ENCODE measurements around the gene TMIE. TPM values are rescaled to one million over a fixed set of nuclear protein-coding genes. Genes with fewer than 3 reads are reported as not detected.

Gene TMIE
- total and polyA plus RNA-seq, 2 of the 13 experiments (the other 11 are each of a cell fraction or from before 2014, with no cell fraction given): not detected

GRCh38 chr3:46731795-46732194 is 30.6 kb downstream of the TMIE start:
- FAIRE-seq (no peak), DNase-seq (ENCODE audit: low spot score) (no peak), ATAC-seq (no peak)
- Histone ChIP-seq H3K9ac (ENCODE audit: insufficient read depth, low read depth, low read length) (no peak overlapping the region), H3K9me3 (ENCODE audit: low read length) (no peaks in the 10 kb centered on the region), H3K27ac (ENCODE audit: extremely low read length, insufficient read depth, low read length) (no peak overlapping the region), H3K79me2 (ENCODE audit: insufficient read depth, low read length) (no peaks in the 10 kb centered on the region), H3K4me2 (ENCODE audit: low read depth, low read length) (no peak overlapping the region), H3K27me3 (ENCODE audit: control insufficient read depth in 1 of 2, insufficient read depth in 2 of 2, low read length in 2 of 2) (peaks cover 3 to 12% of the 10 kb centered on the region in 2 experiments; a peak in 2 of 5 replicates), H4K20me1 (ENCODE audit: insufficient read depth, low read length) (no peaks in the 10 kb centered on the region), H3K4me3 (replicated peaks in 1 of 3; ENCODE audit: insufficient read depth in 1 of 3, low read depth in 2 of 3, low read length in 3 of 3) (no peak overlapping the region), H3K36me3 (replicated peaks in 1 of 2; ENCODE audit: control insufficient read depth in 1 of 2, insufficient read depth in 2 of 2, low read length in 2 of 2) (no peaks in the 10 kb centered on the region), H3K4me1 (ENCODE audit: insufficient read depth, low read length) (no peaks in the 10 kb centered on the region), H2AFZ (ENCODE audit: low read length) (no peak overlapping the region)
- TF ChIP-seq GMEB1 (CRISPR knock-in tag; IDR thresholded peaks at IDR 0.05; ENCODE audit: borderline replicate concordance) (no peak), BORCS8-MEF2B (CRISPR knock-in tag; IDR thresholded peaks at IDR 0.05) (no peak)
- TF ChIP-seq, protein P1, sequence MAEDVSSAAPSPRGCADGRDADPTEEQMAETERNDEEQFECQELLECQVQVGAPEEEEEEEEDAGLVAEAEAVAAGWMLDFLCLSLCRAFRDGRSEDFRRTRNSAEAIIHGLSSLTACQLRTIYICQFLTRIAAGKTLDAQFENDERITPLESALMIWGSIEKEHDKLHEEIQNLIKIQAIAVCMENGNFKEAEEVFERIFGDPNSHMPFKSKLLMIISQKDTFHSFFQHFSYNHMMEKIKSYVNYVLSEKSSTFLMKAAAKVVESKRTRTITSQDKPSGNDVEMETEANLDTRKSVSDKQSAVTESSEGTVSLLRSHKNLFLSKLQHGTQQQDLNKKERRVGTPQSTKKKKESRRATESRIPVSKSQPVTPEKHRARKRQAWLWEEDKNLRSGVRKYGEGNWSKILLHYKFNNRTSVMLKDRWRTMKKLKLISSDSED (CRISPR knock-in tag; IDR thresholded peaks at IDR 0.05): no peak
- intact Hi-C loops (cut with micrococcal nuclease; ENCODE audit: unreplicated experiment) (no loop called here), in situ Hi-C loops (cut with HindIII; ENCODE audit: extremely low pct_ligation_motif_present, low pct_unique_long_range_greater_than_20kb) (no loop called here)
- 43% methylated on average over 3 of the region's 3 CpGs for WGBS (ENCODE audit: low lambda C conversion rate)
- no TSS peak for BruUV-seq (replicated peaks)
- POLR2A ChIA-PET: no interaction called here
- CTCF ChIA-PET (ENCODE audit: low intra/inter-chr PET ratio, low total read pairs): no interaction called here

DNA sequence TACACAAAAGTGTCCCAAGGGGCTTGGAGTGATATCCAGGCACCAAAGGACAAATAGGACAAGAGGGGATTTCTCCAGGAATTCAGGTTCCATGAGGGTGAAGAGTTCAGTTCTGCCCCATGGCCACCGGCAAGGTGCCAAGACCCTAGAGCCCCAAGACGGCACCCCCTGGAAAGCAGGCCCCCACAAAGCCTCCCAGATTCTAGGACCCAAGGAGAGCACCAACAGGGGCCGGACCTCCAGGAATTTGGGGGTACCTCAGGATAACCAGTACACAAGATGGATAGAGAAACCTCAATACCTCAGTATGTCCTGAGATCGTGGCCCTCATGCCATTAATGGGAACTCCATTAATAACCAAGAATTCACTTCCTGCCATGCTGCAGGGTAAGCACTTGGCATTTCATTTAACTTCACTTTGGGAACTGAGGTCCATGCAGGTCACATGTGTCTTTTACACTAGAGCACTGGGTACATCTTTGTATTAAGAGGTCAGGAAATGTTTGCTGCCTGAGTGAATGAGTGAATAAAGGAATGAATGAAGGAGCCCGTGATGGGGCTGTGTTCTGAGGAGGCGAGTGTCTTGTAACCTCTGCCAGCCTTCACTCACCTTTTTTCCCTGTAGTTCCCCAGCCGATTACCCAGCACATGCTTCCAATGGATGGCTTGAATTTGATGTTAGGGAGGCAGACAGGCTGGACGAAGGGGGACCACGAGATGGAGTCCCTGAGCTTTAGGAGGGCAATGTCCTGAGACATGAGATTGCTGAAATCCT is 32.0 kb downstream of the TMIE start:
- CTCF ChIA-PET (ENCODE audit: low intra/inter-chr PET ratio, low total read pairs): no interaction called here
- intact Hi-C loops (cut with micrococcal nuclease; ENCODE audit: unreplicated experiment): no loop called here

More for the DNA sequence above, 32.0 kb downstream of the TMIE start:
- H2AFZ ChIP-seq (ENCODE audit: low read length): no peak overlapping the region
- POLR2A ChIA-PET: no interaction called here
- no peak overlapping the region for H3K9ac ChIP-seq (ENCODE audit: insufficient read depth, low read depth, low read length)
- H3K27ac ChIP-seq (ENCODE audit: extremely low read length, insufficient read depth, low read length): no peak overlapping the region
- WGBS (ENCODE audit: low lambda C conversion rate): 21% methylated on average over 7 of the region's 9 CpGs
- no peaks in the 10 kb centered on the region for H3K79me2 ChIP-seq (ENCODE audit: insufficient read depth, low read length)
- no TSS peak for BruUV-seq (replicated peaks)
- no peaks in the 10 kb centered on the region for H3K4me1 ChIP-seq (ENCODE audit: insufficient read depth, low read length)
- no peak overlapping the region for H3K4me2 ChIP-seq (ENCODE audit: low read depth, low read length)
- no peak; the same call in 1 of the 3 replicates for ATAC-seq
- no peak overlapping the region for H3K4me3 ChIP-seq (replicated peaks in 1 of 3; ENCODE audit: insufficient read depth in 1 of 3, low read depth in 2 of 3, low read length in 3 of 3)
- H3K9me3 ChIP-seq (ENCODE audit: low read length): no peaks in the 10 kb centered on the region
- no peaks in the 10 kb centered on the region for H3K36me3 ChIP-seq (replicated peaks in 1 of 2; ENCODE audit: control insufficient read depth in 1 of 2, insufficient read depth in 2 of 2, low read length in 2 of 2)
- TF ChIP-seq CTCF (CRISPR knock-in tag; IDR thresholded peaks at IDR 0.05) (peak; percentile 48), ZNF292 (CRISPR knock-in tag; IDR thresholded peaks at IDR 0.05; ENCODE audit: borderline replicate concordance, low read depth) (no peak), STAG1 (CRISPR knock-in tag; IDR thresholded peaks at IDR 0.05) (peak; percentile 40)
- no peaks in the 10 kb centered on the region for H4K20me1 ChIP-seq (ENCODE audit: insufficient read depth, low read length)
- H3K27me3 ChIP-seq (ENCODE audit: control insufficient read depth in 1 of 2, insufficient read depth in 2 of 2, low read length in 2 of 2): peaks cover 3 to 12% of the 10 kb centered on the region in 2 experiments; a peak in 2 of 5 replicates
- no peak for FAIRE-seq
- DNase-seq (ENCODE audit: low spot score): no peak
- in situ Hi-C loops (cut with HindIII; ENCODE audit: extremely low pct_ligation_motif_present, low pct_unique_long_range_greater_than_20kb): no loop called here
